Transverse colon (tissue), 4 donors: ENCODE measurements around the gene DEFB131A.
"Not testable (repeated sequence)": the region's sequence is repeated elsewhere in the genome, so short reads cannot be mapped to it uniquely, and the experiment has no call there.

Source experiments
- CTCF ChIP-seq, 5 experiments: fragments of 200-600 bp in 3 of 5; fragments of 450-650 bp in 2 of 5; sonication (generic) in 3 of 5; IDR thresholded peaks; 1 replicate in 2 of 5; 2 replicates in 3 of 5; pipeline ENCODE4 v1.5.1; 2016 to 2017; ENCODE audit warnings: antibody characterized with exemption in 5 of 5, inconsistent platforms in 3 of 5, mild to moderate bottlenecking in 2 of 5, moderate library complexity in 1 of 5
- EP300 ChIP-seq: sonication (generic); formaldehyde crosslinking; IDR thresholded peaks from one replicate; pipeline ENCODE4 v1.6.1; 2017; ENCODE audit warnings: antibody characterized with exemption, low read depth
- POLR2A ChIP-seq: fragments of 450-650 bp; IDR thresholded peaks from one replicate; pipeline ENCODE4 v1.6.1; 2016; ENCODE audit warnings: antibody characterized with exemption, mild to moderate bottlenecking, moderate library complexity
- POLR2AphosphoS5 ChIP-seq, 3 donors: sonication (generic); formaldehyde crosslinking; IDR thresholded peaks; one replicate each; pipeline ENCODE4 v1.6.1; 2016; ENCODE audit warnings: antibody characterized with exemption in 3 of 3

GRCh38 chr4:9490496-9490895 is 46.3 kb downstream of the DEFB131A start:
- TF ChIP-seq CTCF (IDR thresholded peaks at IDR 0.05); POLR2A; POLR2AphosphoS5 (IDR thresholded peaks at IDR 0.05); EP300: not testable (repeated sequence)
